ENCODE data around the gene ACADSB. TPM values are rescaled to one million over a fixed set of nuclear protein-coding genes. Genes with fewer than 3 reads are reported as not detected.

The ACADSB gene
- total RNA-seq, 1 experiment from 2014 or later, result 25.3 TPM

GRCh38 chr10:123083811-123084210 is 75.0 kb downstream of the ACADSB start:
- H3K4me3 ChIP-seq (ENCODE audit: low read depth, low read length), result no peak overlapping the region
- BruUV-seq (replicated peaks), result no TSS peak
- peaks cover 7% of the 10 kb centered on the region for H3K27me3 Mint-ChIP-seq (ENCODE audit: insufficient read depth, unreplicated experiment)
- no peaks in the 10 kb centered on the region for H3K4me1 ChIP-seq
- ChIA-PET CTCF (no interaction called here), POLR2A (no interaction called here)
- TF ChIP-seq, protein P1, sequence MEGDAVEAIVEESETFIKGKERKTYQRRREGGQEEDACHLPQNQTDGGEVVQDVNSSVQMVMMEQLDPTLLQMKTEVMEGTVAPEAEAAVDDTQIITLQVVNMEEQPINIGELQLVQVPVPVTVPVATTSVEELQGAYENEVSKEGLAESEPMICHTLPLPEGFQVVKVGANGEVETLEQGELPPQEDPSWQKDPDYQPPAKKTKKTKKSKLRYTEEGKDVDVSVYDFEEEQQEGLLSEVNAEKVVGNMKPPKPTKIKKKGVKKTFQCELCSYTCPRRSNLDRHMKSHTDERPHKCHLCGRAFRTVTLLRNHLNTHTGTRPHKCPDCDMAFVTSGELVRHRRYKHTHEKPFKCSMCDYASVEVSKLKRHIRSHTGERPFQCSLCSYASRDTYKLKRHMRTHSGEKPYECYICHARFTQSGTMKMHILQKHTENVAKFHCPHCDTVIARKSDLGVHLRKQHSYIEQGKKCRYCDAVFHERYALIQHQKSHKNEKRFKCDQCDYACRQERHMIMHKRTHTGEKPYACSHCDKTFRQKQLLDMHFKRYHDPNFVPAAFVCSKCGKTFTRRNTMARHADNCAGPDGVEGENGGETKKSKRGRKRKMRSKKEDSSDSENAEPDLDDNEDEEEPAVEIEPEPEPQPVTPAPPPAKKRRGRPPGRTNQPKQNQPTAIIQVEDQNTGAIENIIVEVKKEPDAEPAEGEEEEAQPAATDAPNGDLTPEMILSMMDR (IDR thresholded peaks at IDR 0.05; ENCODE audit: insufficient read depth in 1 of 2, low read depth in 1 of 2, low read length in 1 of 2, severe bottlenecking in 1 of 2, unreplicated experiment in 1 of 2), result no peak
- no peaks in the 10 kb centered on the region for H3K36me3 ChIP-seq (ENCODE audit: control insufficient read depth, insufficient read depth, low read length)
- no peak for DNase-seq
- H3K36me3 Mint-ChIP-seq (ENCODE audit: insufficient read depth, unreplicated experiment), result no peaks in the 10 kb centered on the region
- no peaks in the 10 kb centered on the region for H3K27me3 ChIP-seq (replicated peaks; ENCODE audit: control insufficient read depth, insufficient read depth, low read length)
- H3K9me3 ChIP-seq, result no peaks in the 10 kb centered on the region
- no peak overlapping the region for H3K4me3 Mint-ChIP-seq (ENCODE audit: unreplicated experiment)
- H3K4me1 Mint-ChIP-seq (ENCODE audit: low read depth, unreplicated experiment), result no peaks in the 10 kb centered on the region
- peaks cover 12% of the 10 kb centered on the region for H3K9me3 Mint-ChIP-seq (ENCODE audit: unreplicated experiment)
- intact Hi-C loops (cut with micrococcal nuclease; ENCODE audit: unreplicated experiment), result no loop called here
- no peak overlapping the region for H3K27ac Mint-ChIP-seq (ENCODE audit: unreplicated experiment)

- Histone ChIP-seq H3K4me3 (ENCODE audit: low read depth, low read length) (no peak overlapping the region), H3K36me3 (ENCODE audit: control insufficient read depth, insufficient read depth, low read length) (no peaks in the 10 kb centered on the region), H3K27me3 (replicated peaks; ENCODE audit: control insufficient read depth, insufficient read depth, low read length) (no peaks in the 10 kb centered on the region), H3K4me1 (no peaks in the 10 kb centered on the region), H3K9me3 (no peaks in the 10 kb centered on the region)
- Mint-ChIP-seq H3K36me3 (ENCODE audit: insufficient read depth, unreplicated experiment) (no peaks in the 10 kb centered on the region), H3K4me3 (ENCODE audit: unreplicated experiment) (no peak overlapping the region), H3K27me3 (ENCODE audit: insufficient read depth, unreplicated experiment) (peaks cover 10% of the 10 kb centered on the region), H3K4me1 (ENCODE audit: low read depth, unreplicated experiment) (no peaks in the 10 kb centered on the region), H3K9me3 (ENCODE audit: unreplicated experiment) (peaks cover 12% of the 10 kb centered on the region), H3K27ac (ENCODE audit: unreplicated experiment) (no peak overlapping the region)
- no peak for DNase-seq
- TF ChIP-seq, protein P1 (IDR thresholded peaks at IDR 0.05; ENCODE audit: insufficient read depth in 1 of 2, low read depth in 1 of 2, low read length in 1 of 2, severe bottlenecking in 1 of 2, unreplicated experiment in 1 of 2), result no peak
- no TSS peak for BruUV-seq (replicated peaks)
- ChIA-PET POLR2A (no interaction called here), CTCF (no interaction called here)
- intact Hi-C loops (cut with micrococcal nuclease; ENCODE audit: unreplicated experiment), result no loop called here
These were observed 77.5 kb downstream of the ACADSB start for GRCh38 chr10:123086281-123086680.

- H3K9me3 Mint-ChIP-seq (ENCODE audit: unreplicated experiment), result peaks cover 12% of the 10 kb centered on the region
- H3K36me3 ChIP-seq (ENCODE audit: control insufficient read depth, insufficient read depth, low read length), result no peaks in the 10 kb centered on the region
- H3K9me3 ChIP-seq, result no peaks in the 10 kb centered on the region
- ChIA-PET CTCF (no interaction called here), POLR2A (no interaction called here)
- H3K27me3 ChIP-seq (replicated peaks; ENCODE audit: control insufficient read depth, insufficient read depth, low read length), result no peaks in the 10 kb centered on the region
- TF ChIP-seq, protein P1 (IDR thresholded peaks at IDR 0.05; ENCODE audit: insufficient read depth in 1 of 2, low read depth in 1 of 2, low read length in 1 of 2, severe bottlenecking in 1 of 2, unreplicated experiment in 1 of 2), result no peak
- no peaks in the 10 kb centered on the region for H3K4me1 ChIP-seq
- no peaks in the 10 kb centered on the region for H3K4me1 Mint-ChIP-seq (ENCODE audit: low read depth, unreplicated experiment)
- no peak overlapping the region for H3K4me3 ChIP-seq (ENCODE audit: low read depth, low read length)
- no peaks in the 10 kb centered on the region for H3K36me3 Mint-ChIP-seq (ENCODE audit: insufficient read depth, unreplicated experiment)
- H3K27me3 Mint-ChIP-seq (ENCODE audit: insufficient read depth, unreplicated experiment), result peaks cover 13% of the 10 kb centered on the region
- no peak overlapping the region for H3K27ac Mint-ChIP-seq (ENCODE audit: unreplicated experiment)
- intact Hi-C loops (cut with micrococcal nuclease; ENCODE audit: unreplicated experiment), result no loop called here
- BruUV-seq (replicated peaks), result no TSS peak
- H3K4me3 Mint-ChIP-seq (ENCODE audit: unreplicated experiment), result no peak overlapping the region
- DNase-seq, result no peak
These were observed 78.5 kb downstream of the ACADSB start for GRCh38 chr10:123087348-123087747.
